Ovary (tissue), 9 donors: ENCODE data around the gene S1PR5. TPM values are rescaled to one million over a fixed set of nuclear protein-coding genes. Genes with fewer than 3 reads are reported as not detected.
"Not testable (repeated sequence)": the region's sequence is repeated elsewhere in the genome, so short reads cannot be mapped to it uniquely, and the experiment has no call there.

Source experiments
- DNase-seq, 5 donors: peaks; one replicate each; pipeline ENCODE4 v3.0.0-alpha.2; 2019 to 2020
- H3K27ac ChIP-seq, 2 donors: fragments of 200-600 bp; one replicate each; pipeline versions ENCODE4 v1.5.1 to v1.8.0; 2019 to 2022
- H3K27me3 ChIP-seq: fragments of 200-600 bp; one replicate; pipeline ENCODE4 v1.8.0; 2022
- H3K36me3 ChIP-seq: fragments of 200-600 bp; sonication (generic); one replicate; pipeline ENCODE4 v1.5.1; 2019
- H3K4me1 ChIP-seq: one replicate; pipeline ENCODE4 v1.8.1; 2013; ENCODE audit warnings: mild to moderate bottlenecking, moderate library complexity; ENCODE audit not compliant: insufficient read depth
- H3K4me3 ChIP-seq: fragments of 200-600 bp; sonication (generic); one replicate; pipeline ENCODE4 v1.5.1; 2017
- H3K9me3 ChIP-seq, 2 donors: fragments of 200-600 bp in 1 of 2; sonication (generic) in 1 of 2; one replicate each; pipeline versions ENCODE4 v1.5.1 to v1.8.1; 2013 to 2019; ENCODE audit warnings: mild to moderate bottlenecking in 1 of 2, moderate library complexity in 1 of 2
- EP300 ChIP-seq: sonication (generic); formaldehyde crosslinking; IDR thresholded peaks from one replicate; pipeline ENCODE4 v1.6.1; 2017; ENCODE audit warnings: antibody characterized with exemption
- POLR2A ChIP-seq: fragments of 450-650 bp; IDR thresholded peaks from one replicate; pipeline ENCODE4 v1.6.1; 2017; ENCODE audit warnings: antibody characterized with exemption, mild to moderate bottlenecking, moderate library complexity
- WGBS, 3 donors: extraction: QIAGEN DNeasy Blood & Tissue Kit in 1 of 3; methylation state at CpG; one replicate each; pipeline versions ENCODE4 v1.1.5 to v1.1.7; 2013 to 2017; 5-methylcytosine and 5-hydroxymethylcytosine counted together
- intact Hi-C, 4 donors: fragments of 100-400 bp; cut with DNase I; formaldehyde crosslinking; loops; one replicate each; pipeline versions ENCODE4 v1.11.0 to v1.15.1; 2022 to 2023
- polyA plus RNA-seq, 2 donors: library from polyadenylated mRNA; stranded (reverse); fragments of 200-250 nt in 1 of 2; fragments of 350-450 nt in 1 of 2; fragmentation: Illumina TruSeq in 1 of 2; extraction: RNeasy Lipid Tissue Mini Kit (QIAGEN cat#74804) in 1 of 2; gene quantifications; one replicate each; pipeline ENCODE4 v1.2.3, GENCODE V29; 2013 to 2014
- total RNA-seq, 7 donors: library from RNA; depleted of rRNA in 2 of 7; stranded (reverse); fragments of >200 nt in 2 of 7; fragmentation: NEBNext Ultra II Directional in 3 of 7; extraction: Animal tissue kit (Norgen Biotek cat#: 25700) in 3 of 7; gene quantifications; one replicate each; pipeline versions ENCODE4 v1.1.0 to v1.2.4, GENCODE V29; 2016 to 2023
- TF ChIP-seq, protein P1 (sequence below), 3 donors: fragments of 450-650 bp in 2 of 3; fragments of 200-600 bp in 1 of 3; IDR thresholded peaks; one replicate each; pipeline versions ENCODE4 v1.5.1 to v1.8.0; 2016 to 2022; ENCODE audit warnings: antibody characterized with exemption in 3 of 3, mild to moderate bottlenecking in 1 of 3
- donor health status: DM: no; HTN: no; CAD: no; lungs with moderate emphysema.
- donor health status: DM: no; HTN: no; CAD: no.
- donor health status: Bipolar disorder and iron deficiency.
- donor health status: DM: yes; HTN: yes; CAD: no.
- donor health status: DM: no; HTN: no; CAD: no.
- donor health status: DM: yes; HTN: yes; CAD: no.

The S1PR5 gene
- total and polyA plus RNA-seq, 9 donors = 0.12 to 1.4 (median 0.34) TPM; not detected in 1

DNA sequence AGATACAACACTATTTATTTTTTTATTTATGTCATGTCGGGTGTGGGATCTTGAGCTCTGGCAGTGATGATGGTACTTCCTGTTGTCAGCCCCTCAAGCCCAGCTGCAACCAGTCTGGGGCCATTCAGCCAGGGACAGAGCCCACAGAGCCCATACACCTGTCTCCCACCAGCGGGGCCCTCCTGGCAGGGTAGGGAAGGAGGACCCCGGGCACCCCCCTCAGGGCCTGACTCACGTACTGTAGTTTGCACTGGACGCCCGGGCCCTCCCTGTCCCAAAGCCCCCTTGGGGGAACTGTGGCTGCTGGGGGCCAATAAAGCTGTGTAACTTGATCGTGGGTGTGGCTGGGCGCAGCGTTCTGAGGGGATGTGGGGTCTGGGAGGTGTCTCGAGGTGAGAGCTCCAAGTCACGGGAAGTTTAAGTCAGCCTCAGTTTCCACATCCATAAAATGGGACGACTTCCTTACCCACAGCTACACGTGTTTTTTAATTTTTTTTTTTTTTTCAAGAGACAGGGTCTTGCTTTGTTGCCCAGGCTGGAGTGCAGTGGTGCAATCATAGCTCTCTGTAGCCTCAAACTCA lies 35.9 kb upstream of the S1PR5 start:
- Histone ChIP-seq H3K27ac (no peak overlapping the region), H3K4me1 (no peaks in the 10 kb centered on the region), H3K36me3 (no peaks in the 10 kb centered on the region), H3K9me3 (no peaks in the 10 kb centered on the region), H3K4me3 (no peak overlapping the region), H3K27me3 (no peaks in the 10 kb centered on the region)
- DNase-seq = no peak
- intact Hi-C loops = no loop called here
- WGBS, 3 donors = 69 to 79% (median 70%) methylated on average over 13 of the region's 13 CpGs
- TF ChIP-seq POLR2A (no peak), EP300 (no peak)
- TF ChIP-seq, protein P1, sequence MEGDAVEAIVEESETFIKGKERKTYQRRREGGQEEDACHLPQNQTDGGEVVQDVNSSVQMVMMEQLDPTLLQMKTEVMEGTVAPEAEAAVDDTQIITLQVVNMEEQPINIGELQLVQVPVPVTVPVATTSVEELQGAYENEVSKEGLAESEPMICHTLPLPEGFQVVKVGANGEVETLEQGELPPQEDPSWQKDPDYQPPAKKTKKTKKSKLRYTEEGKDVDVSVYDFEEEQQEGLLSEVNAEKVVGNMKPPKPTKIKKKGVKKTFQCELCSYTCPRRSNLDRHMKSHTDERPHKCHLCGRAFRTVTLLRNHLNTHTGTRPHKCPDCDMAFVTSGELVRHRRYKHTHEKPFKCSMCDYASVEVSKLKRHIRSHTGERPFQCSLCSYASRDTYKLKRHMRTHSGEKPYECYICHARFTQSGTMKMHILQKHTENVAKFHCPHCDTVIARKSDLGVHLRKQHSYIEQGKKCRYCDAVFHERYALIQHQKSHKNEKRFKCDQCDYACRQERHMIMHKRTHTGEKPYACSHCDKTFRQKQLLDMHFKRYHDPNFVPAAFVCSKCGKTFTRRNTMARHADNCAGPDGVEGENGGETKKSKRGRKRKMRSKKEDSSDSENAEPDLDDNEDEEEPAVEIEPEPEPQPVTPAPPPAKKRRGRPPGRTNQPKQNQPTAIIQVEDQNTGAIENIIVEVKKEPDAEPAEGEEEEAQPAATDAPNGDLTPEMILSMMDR (IDR thresholded peaks at IDR 0.05) = no peak

DNA sequence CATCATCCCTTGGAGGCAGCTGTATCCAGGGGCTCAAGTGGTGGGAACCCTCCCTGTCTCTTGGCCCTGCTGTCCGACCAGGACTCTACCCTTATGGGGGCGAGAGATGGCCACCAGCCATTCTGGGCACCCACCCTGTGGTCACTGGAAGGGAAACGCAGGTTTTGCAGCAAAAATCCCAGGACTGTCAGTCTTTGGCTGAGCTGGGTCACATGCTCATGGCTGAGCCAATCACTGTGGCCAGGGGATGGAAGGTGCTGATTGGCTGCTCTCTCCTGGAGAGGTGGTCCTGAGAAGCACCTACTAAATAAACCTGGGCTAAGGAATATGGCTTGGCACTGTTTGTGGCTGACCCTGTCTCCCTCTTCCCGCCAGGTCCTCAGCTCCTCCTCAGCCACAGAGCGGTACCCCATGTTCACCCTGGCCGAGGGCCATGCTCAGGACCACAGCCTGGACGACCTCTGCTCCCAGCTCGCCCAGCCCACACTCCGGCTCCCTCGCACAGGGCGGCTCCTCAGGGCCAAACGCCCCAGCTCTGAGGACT lies 35.3 kb upstream of the S1PR5 start:
- intact Hi-C loops = no loop called here
- no peaks in the 10 kb centered on the region for H3K36me3 ChIP-seq
- no peaks in the 10 kb centered on the region for H3K4me1 ChIP-seq
- no peak overlapping the region for H3K4me3 ChIP-seq
- H3K27ac ChIP-seq = no peak overlapping the region
- no peaks in the 10 kb centered on the region for H3K9me3 ChIP-seq
- no peak for DNase-seq
- WGBS, 3 donors = 64 to 67% (median 66%) methylated on average over 12 of the region's 12 CpGs
- TF ChIP-seq EP300 (no peak), POLR2A (no peak)
- TF ChIP-seq, protein P1 (IDR thresholded peaks at IDR 0.05) = no peak
- H3K27me3 ChIP-seq = no peaks in the 10 kb centered on the region

DNA sequence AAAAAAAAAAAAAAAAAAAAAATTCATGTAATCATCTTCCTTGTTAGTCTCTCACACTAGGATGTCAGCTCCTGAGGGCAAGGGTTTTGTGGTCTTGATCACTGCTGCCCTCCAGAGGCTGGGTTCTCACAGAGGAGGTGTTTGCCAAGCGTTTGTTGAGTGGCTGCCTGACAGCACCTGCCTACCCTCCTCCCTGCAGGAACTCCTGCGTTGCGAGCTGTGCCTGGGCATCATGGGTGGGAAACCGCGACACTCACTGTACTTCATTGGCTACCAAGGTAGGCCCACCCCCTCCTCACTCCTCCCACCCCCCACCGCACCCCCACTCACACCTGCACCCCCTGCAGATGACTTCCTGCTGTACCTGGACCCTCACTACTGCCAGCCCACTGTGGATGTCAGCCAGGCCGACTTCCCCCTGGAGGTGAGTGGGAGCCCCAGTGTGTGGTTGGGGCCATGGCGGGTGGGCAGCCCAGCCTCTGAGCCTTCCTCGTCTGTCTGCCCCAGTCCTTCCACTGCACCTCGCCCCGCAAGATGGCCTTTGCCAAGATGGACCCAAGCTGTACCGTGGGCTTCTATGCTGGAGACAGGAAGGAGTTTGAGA lies 34.6 kb upstream of the S1PR5 start:
- intact Hi-C loops = no loop called here

DNA sequence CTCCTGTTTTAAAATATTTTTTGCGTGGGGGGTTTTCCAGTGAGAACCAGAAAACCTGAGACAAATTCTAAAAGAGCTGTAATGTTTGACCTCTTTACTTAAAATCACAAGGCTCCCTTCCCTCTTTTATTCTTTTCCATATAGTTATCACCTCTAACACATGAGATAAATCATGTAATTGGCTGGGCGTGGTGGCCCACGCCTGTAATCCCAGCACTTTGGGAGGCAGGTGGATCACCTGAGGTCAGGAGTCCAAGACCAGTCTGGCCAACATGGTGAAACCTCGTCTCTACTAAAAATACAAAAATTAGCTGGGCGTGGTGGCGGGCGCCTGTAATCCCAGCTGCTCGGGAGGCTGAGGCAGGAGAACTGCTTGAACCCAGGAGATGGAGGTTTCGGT lies 33.8 kb upstream of the S1PR5 start:
- DNase-seq, H3K4me1 ChIP-seq, intact Hi-C loops, H3K27ac ChIP-seq, H3K4me3 ChIP-seq, H3K9me3 ChIP-seq, H3K36me3 ChIP-seq, H3K27me3 ChIP-seq: not testable (repeated sequence)
- 95 to 97% (median 95%) methylated on average over 9 of the region's 9 CpGs for WGBS, 3 donors

More for the DNA sequence above, 34.6 kb upstream of the S1PR5 start:
- no peak overlapping the region for H3K4me3 ChIP-seq
- no peaks in the 10 kb centered on the region for H3K36me3 ChIP-seq
- 89 to 94% (median 90%) methylated on average over 12 of the region's 12 CpGs for WGBS, 3 donors
- no peaks in the 10 kb centered on the region for H3K9me3 ChIP-seq
- H3K27ac ChIP-seq = no peak overlapping the region
- no peaks in the 10 kb centered on the region for H3K4me1 ChIP-seq
- H3K27me3 ChIP-seq = no peaks in the 10 kb centered on the region
- TF ChIP-seq, protein P1 (IDR thresholded peaks at IDR 0.05) = no peak
- TF ChIP-seq POLR2A (no peak), EP300 (no peak)
- no peak for DNase-seq

DNA sequence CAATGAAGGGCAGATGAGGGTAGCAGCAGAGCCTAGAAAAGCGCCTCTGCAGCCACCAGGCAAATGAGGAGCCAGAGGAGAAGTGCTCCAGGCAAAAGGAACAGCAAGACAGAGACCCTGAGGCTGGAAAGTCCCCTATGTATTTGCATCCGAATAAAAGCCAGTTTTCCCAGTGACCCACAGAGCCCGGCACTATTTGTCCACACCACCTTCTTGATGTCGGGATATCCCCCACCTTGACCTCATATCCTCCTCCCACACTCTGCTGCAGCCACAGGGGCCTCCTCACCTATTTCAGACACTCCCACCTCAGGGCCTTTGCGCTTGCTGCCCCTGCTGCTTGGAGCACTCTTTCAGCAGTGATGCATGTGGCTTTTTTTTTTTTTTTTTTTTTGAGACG lies 33.1 kb upstream of the S1PR5 start:
- WGBS, 3 donors = 93 to 96% (median 96%) methylated on average over 5 to 6 of the region's 6 CpGs
- Histone ChIP-seq H3K27me3 (no peaks in the 10 kb centered on the region), H3K4me3 (no peak overlapping the region), H3K9me3 (no peaks in the 10 kb centered on the region), H3K27ac (no peak overlapping the region), H3K4me1 (no peaks in the 10 kb centered on the region), H3K36me3 (no peaks in the 10 kb centered on the region)
- intact Hi-C loops = no loop called here
- no peak for DNase-seq
- TF ChIP-seq EP300 = no peak
- TF ChIP-seq, protein P1 (IDR thresholded peaks at IDR 0.05) = no peak
- TF ChIP-seq POLR2A = no peak
